PFSK-1 (cell line): ENCODE measurements around the gene ZNF429.

ENCODE experiments used
- FOXP2 ChIP-seq: optimal IDR thresholded peaks from 2 replicates; pipeline ENCODE3; 2011; ENCODE audit warnings: borderline replicate concordance, control low read depth, inconsistent platforms; ENCODE audit not compliant: insufficient read depth; ENCODE audit errors: extremely low read length, extremely low read depth
- POLR2AphosphoS5 ChIP-seq: IDR thresholded peaks from 2 replicates; pipeline ENCODE4 v1.6.1; 2012; ENCODE audit warnings: low read depth, mild to moderate bottlenecking, control low read depth, low read length, moderate library complexity
- SIN3A ChIP-seq: IDR thresholded peaks from 2 replicates; pipeline ENCODE4 v1.6.1; 2012; ENCODE audit warnings: mild to moderate bottlenecking, low read length, moderate library complexity, borderline replicate concordance; ENCODE audit not compliant: insufficient read depth
- TAF1 ChIP-seq: IDR thresholded peaks from 2 replicates; pipeline ENCODE4 v1.6.1; 2012; ENCODE audit warnings: low read length, control low read depth, borderline replicate concordance; ENCODE audit not compliant: insufficient read depth
- TF ChIP-seq, protein P1 (sequence below), 2 experiments: IDR thresholded peaks; 2 replicates each; pipeline versions ENCODE4 v1.6.1 to v1.8.0; 2011 to 2012; ENCODE audit warnings: low read depth in 2 of 2, low read length in 2 of 2, control low read depth in 1 of 2, inconsistent platforms in 1 of 2, mild to moderate bottlenecking in 1 of 2, moderate library complexity in 1 of 2; ENCODE audit not compliant: insufficient read depth in 1 of 2

Gene ZNF429

DNA sequence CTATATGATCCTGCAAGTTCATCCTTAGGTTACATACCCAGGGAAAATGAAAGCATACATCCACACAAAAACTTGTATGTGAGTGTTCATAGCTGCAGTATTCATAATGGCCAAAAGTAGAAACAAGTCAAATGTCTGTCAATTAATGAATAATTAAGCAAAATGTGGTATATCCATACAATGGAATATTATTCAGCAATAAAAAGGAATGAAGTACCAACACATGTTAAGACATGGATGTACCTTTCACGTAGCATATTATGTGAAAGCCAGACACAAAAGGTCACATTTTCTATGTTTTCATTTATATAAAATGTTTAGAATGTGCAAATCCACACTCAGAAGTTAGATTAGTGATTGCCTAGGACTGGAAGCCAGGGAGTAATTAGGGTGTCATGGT is 75.4 kb downstream of the ZNF429 start:
- TF ChIP-seq, protein P1, sequence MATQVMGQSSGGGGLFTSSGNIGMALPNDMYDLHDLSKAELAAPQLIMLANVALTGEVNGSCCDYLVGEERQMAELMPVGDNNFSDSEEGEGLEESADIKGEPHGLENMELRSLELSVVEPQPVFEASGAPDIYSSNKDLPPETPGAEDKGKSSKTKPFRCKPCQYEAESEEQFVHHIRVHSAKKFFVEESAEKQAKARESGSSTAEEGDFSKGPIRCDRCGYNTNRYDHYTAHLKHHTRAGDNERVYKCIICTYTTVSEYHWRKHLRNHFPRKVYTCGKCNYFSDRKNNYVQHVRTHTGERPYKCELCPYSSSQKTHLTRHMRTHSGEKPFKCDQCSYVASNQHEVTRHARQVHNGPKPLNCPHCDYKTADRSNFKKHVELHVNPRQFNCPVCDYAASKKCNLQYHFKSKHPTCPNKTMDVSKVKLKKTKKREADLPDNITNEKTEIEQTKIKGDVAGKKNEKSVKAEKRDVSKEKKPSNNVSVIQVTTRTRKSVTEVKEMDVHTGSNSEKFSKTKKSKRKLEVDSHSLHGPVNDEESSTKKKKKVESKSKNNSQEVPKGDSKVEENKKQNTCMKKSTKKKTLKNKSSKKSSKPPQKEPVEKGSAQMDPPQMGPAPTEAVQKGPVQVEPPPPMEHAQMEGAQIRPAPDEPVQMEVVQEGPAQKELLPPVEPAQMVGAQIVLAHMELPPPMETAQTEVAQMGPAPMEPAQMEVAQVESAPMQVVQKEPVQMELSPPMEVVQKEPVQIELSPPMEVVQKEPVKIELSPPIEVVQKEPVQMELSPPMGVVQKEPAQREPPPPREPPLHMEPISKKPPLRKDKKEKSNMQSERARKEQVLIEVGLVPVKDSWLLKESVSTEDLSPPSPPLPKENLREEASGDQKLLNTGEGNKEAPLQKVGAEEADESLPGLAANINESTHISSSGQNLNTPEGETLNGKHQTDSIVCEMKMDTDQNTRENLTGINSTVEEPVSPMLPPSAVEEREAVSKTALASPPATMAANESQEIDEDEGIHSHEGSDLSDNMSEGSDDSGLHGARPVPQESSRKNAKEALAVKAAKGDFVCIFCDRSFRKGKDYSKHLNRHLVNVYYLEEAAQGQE (IDR thresholded peaks at IDR 0.05; ENCODE audit: insufficient read depth in 1 of 2, low read depth in 2 of 2, low read length in 2 of 2) = no peak
- TF ChIP-seq POLR2AphosphoS5 (no peak), TAF1 (no peak), FOXP2 (no peak), SIN3A (no peak)

- TF ChIP-seq FOXP2 (no peak), POLR2AphosphoS5 (no peak), SIN3A (no peak), TAF1 (no peak)
- TF ChIP-seq, protein P1 (IDR thresholded peaks at IDR 0.05; ENCODE audit: insufficient read depth in 1 of 2, low read depth in 2 of 2, low read length in 2 of 2) = no peak
Observed at GRCh38 chr19:21581646-21582240, 76.3 kb downstream of the ZNF429 start.

- TF ChIP-seq FOXP2 = no peak
- no peak for TF ChIP-seq TAF1
- no peak for TF ChIP-seq POLR2AphosphoS5
- TF ChIP-seq, protein P1 (IDR thresholded peaks at IDR 0.05; ENCODE audit: insufficient read depth in 1 of 2, low read depth in 2 of 2, low read length in 2 of 2) = no peak
- TF ChIP-seq SIN3A = no peak
Observed at GRCh38 chr19:21584537-21584936, 79.1 kb downstream of the ZNF429 start.

GRCh38 chr19:21585281-21585890 is 80.0 kb downstream of the ZNF429 start:
- TF ChIP-seq TAF1 (no peak), SIN3A (no peak), FOXP2 (no peak), POLR2AphosphoS5 (no peak)
- TF ChIP-seq, protein P1 (IDR thresholded peaks at IDR 0.05; ENCODE audit: insufficient read depth in 1 of 2, low read depth in 2 of 2, low read length in 2 of 2) = no peak
